ENCODE measurements around the gene SCAF4. TPM values are rescaled to one million over a fixed set of nuclear protein-coding genes. Genes with fewer than 3 reads are reported as not detected.

Gene SCAF4
- polyA plus RNA-seq, 12 donors: 21.5 to 47.6 (median 24.4) TPM; not detected in 1

- no peak for DNase-seq
Observed at GRCh38 chr21:31714741-31715365, 17.1 kb downstream of the SCAF4 start.

DNA sequence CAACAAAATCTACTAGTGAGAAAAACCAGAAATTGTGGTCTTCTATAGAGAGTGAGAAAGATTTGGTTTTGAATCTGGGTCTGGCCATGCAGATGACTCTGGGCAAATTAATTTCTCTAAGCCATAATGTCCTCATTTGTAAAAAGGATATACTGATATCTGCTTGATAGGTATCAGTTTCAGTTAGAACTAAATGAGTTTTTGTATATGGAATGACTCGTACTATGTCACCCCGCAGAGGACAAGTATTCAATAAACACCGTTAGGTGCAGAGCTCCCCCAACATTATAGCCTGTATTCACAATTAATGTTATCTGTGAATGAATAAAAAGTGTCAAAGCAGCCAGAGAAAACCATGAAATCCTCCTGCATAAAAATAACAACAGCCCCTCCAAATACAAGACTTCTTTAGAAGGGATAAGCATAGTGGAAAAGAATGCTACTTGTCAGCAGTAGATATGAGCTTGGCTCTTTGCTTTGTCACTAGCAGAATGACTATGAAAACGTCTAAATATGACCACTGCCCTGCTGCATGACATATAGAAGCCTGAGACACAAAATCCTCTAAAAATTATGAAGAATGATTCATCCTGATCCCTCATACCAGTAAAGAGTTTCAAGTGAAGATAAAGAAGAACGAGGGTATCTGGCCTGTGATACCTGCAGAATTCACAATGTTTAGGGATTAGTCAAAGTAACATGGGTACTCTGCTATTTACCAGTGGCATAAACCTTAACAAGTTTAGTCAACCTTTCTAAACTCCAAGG lies 17.8 kb downstream of the SCAF4 start:
- DNase-seq: no peak

DNA sequence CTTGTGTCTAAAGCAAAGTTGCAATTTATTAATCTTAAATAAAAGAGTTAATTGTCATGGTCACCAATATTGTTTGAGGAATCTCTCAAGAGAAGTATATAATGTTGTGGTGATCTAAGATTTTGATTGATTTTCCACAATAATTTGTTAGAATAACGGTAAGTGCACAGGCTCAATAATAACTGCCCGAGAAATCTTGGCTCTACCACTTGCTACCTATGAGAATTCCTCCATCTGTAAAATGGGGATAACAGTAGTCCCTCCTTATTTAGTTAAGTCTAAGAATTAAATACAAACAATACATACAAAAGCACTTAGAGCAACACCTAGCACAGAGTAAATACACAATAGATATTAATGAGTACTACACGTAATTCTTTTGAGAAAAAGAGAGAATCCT lies 18.8 kb downstream of the SCAF4 start:
- no peak for DNase-seq

DNA sequence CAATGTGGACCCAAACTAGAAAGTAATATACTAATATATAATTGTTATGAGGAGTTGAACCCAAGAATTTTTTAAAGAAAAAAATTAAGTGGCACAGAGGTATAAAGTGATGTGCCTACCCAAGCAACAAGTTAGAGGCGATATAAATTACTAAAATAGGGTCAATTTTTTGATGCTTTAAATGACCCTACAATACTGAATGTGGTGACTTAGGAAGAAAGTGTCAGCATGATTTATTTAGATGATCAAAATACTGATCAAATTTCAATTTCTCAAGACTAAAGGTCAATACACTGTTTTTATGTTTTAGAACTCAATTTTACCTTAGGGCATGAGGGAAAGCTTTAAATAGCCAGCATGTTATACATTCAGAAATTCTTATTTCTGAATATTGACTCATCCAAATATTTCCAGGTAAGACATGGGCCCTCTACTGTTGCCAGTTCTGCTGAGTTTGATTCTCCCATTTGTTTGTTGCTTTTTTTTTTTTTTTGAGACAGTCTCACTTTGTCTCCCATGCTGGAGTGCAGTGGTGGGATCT lies 20.1 kb downstream of the SCAF4 start:
- DNase-seq: no peak

DNA sequence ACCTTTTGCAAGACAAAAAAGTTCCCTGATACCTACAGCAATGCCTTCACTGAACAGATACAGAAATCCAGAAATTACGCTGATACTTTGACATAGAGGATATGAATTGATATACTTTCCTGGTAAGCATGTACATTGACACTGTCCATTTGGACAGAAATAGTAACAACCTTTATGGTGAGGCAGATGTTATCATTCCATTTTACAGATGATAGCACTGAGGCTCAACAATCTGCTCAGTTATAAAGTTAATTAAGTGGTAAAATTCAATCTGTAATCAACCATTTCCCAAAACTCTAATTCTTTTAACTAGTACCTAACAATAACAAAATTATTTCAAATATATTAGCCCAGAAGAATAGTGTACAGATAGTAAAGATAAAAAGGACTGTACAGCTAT lies 20.6 kb downstream of the SCAF4 start:
- no peak for DNase-seq

- no peak for DNase-seq
Observed at GRCh38 chr21:31710586-31710985, 21.3 kb downstream of the SCAF4 start.

DNA sequence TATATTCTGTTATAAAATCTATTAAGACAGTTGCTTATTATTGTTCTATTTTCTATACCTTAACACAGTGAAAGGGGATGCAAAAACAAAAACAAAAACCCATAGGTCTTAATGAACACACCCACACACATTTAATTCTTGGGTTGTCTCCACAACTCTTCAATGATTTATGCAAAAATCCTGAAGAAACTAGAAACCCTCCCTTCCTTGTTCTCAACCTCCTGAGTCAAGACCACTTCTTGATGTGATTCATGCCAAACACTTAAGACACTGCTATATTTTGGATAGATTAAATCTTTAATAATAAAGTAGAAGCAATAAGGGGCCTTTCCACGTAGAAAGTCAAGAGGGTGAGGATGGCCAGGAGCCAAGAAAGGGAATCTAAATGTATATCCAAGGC lies 23.4 kb downstream of the SCAF4 start:
- no peak for DNase-seq

GRCh38 chr21:31707499-31707898 lies 24.4 kb downstream of the SCAF4 start:
- no peak for DNase-seq

DNA sequence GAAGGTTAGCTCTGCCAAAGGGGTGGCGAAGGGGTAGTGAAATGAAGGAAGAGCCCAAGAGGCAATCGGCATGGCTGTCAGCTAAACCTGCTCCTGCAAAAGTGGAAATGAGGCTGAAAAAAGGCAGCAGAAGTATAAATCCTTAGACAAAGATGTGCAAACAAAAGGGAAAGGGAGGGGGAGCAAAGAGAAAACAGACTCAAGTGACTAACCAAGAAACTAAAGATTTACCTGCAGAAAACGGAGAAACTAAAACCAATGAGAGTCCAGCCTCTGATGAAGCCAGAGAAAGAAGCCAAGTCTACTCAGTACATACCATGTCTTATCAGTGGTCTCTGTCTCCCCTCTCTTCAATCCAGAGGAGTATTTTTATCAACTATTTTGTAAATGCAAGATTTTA lies 25.4 kb downstream of the SCAF4 start:
- DNase-seq: no peak

DNA sequence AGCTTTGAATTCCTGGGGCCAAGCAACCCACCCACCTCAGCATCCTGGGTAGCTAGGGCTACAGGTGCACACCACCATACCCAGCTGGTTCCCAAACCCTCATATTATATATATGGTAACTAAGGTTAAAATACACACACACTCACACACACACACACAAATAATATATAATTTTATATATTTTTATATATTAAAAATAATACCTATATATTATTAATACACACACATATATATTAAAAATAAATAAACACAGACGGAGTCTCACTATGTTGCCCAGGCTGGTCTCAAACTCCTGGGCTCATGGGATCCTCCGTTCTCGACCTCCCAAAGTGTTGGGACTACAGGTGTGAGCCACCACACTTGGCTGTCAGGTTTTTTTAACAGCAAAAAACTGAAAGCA lies 31.9 kb downstream of the SCAF4 start:
- no peak for DNase-seq

DNA sequence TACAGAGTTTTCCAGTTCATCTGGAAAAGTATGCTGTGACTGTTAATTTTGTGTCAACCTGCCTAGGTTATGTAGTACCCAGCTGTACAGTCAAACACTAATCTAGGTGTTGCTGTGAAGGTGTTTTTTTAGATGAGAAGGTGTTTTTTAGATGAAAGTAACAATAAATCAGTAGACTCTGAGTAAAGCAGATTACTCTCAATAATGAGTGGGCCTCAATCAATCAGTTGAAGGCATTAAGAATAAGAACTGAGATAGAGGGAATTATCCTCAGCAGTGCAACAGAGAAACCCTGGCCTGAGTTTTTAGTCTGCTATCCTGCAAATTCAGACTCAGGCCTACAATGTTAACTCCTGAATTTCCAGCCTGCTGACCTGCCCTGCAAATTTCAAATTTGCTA lies 33.5 kb downstream of the SCAF4 start:
- DNase-seq: no peak

DNA sequence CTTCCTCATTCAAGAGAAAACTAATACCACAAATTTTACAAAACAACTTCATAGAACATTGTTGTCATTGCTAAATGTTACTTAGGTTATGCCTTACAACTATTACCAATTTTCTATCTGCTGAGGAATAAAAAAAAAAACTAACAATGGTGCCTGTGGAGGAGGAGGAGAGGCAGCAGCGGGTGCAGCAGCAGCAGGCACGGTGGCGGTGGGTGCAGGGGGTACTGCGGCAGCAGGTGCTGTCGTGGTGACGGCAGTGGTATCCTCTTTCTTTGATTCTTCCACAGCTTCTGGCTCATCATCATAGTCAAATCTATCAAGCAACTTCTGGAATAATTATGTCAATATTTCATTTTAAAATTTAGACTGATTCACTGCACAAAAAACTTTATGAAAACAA lies 35.5 kb downstream of the SCAF4 start:
- DNase-seq: no peak

DNA sequence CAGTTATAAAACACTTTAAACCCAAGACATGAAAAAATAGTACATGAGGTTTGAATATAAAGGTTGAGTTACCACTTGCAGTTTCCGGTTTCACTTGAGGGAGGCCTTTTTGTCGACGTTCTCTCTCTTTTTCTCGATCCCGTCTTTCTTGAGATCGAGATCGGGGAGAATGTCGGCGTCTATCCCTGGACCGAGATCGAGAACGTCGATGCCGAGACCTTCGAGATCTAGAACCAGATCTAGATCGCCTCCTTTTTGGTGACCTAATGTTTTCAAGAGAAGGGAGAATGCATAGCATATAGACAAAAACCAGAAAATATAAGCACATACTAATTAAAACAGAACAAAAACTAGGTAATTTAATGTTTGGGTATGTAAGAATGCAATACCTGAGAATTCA lies 38.7 kb downstream of the SCAF4 start:
- DNase-seq: no peak

GRCh38 chr21:31688603-31689368 lies 43.1 kb downstream of the SCAF4 start:
- no peak for DNase-seq

DNA sequence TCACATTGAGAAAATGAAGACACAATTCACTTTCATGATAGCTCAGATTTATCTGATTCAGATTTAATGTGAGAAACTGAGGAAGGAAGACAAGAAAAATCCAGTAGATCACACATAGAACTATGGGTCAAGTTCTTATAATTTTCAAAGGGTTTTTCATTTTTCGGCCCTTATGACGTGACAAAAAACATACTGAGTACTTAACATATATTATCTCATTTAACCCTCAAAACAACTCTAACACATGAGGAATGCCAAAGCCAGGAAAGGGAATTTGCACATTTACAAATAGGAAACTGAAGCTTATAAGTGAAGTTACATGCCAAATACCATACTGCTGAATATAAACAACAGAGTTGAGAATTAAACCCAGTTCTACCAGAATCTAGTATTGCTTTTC lies 44.8 kb downstream of the SCAF4 start:
- DNase-seq: no peak

DNA sequence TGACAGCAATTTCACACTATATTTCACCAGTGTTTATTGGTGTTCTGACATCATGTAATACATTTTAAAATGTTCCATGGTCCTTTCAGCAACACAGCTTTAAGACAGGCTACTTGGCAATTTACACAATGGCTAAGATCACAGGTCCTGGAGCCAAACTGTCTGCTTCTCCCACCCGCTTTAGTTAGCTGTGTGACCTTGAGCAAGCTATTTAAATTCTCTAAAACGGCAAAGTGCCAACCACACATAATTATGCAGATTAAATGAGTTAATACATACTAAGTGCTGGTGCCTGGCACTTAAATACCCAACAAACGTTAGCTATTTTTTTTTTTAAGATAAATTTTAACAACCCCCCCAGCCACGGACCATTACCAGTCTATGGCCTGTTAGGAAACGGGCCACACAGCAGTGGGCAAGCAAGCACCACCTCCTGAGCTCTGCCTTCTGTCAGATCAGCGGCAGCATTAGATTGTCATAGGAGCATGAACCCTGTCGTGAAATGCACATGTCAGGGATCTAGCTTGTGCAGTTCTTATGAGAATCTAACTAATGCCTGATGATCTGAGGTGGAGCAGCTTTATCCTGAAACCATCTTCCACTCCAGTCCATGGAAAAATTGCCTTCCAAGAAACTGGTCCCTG lies 45.5 kb downstream of the SCAF4 start:
- DNase-seq: no peak

GRCh38 chr21:31684918-31685317 lies 47.0 kb downstream of the SCAF4 start:
- no peak for DNase-seq

- DNase-seq: no peak
Observed at GRCh38 chr21:31683029-31683428, 48.9 kb downstream of the SCAF4 start.

GRCh38 chr21:31682620-31683019 lies 49.3 kb downstream of the SCAF4 start:
- DNase-seq: no peak

DNA sequence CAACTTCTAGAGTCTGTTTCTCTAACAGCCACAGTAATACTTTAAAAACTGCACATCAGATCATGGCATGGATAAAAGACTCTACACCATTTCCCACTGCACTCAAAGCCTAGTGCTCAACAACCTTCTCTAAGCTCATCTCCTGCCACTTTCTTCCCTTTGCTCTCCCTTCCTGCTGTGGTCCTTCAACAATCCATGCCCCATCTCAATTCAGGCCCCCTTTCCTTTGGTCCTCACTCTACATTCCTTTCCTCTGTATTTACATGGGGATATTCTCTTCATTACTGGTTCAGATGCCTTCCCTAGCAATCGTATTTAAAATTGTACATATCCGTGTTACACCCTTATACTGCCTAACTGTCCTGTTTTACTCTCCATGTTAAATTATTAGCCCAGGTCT lies 53.4 kb downstream of the SCAF4 start:
- no peak for DNase-seq

GRCh38 chr21:31677047-31677446 lies 54.9 kb downstream of the SCAF4 start:
- no peak for DNase-seq

DNA sequence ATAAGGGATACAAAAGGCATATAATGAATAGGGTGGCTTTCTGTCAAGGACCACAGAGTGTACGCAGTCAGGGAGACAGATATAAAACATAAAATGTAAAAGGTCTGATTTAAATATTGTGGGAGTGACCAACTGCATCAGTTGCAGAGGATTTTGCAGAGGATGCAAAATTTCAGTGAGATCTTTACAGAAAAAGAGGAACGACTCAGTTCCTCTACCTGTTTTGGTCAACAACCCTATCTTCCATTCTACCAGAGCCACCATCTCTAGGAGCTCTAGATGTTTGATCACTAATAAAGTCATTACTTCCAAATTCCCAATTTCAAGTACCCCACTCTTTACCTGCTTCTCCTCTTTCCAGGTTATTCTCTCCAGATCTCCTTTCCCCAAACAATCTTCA lies 56.0 kb downstream of the SCAF4 start:
- DNase-seq: no peak
